Limb (tissue), 2 donors: ENCODE measurements around the gene PAPLN.
A peak's percentile ranks its signal among the peaks of the same experiment; 100 is the strongest.

Experiments
- DNase-seq, 2 donors: peaks; one replicate each; pipeline ENCODE4 v3.0.0-alpha.2; 2016; ENCODE audit errors: extremely low spot score in 2 of 2

The PAPLN gene

GRCh38 chr14:73227812-73228781 lies 9.2 kb upstream of the PAPLN start:
- DNase-seq = peak; percentile 78 to 83

GRCh38 chr14:73230051-73230450 lies 7.3 kb upstream of the PAPLN start:
- DNase-seq = no peak

GRCh38 chr14:73231981-73232851 lies 5.1 kb upstream of the PAPLN start:
- peak in 1 of 2 donors; percentile 34 for DNase-seq

GRCh38 chr14:73232984-73233383 lies 4.3 kb upstream of the PAPLN start:
- no peak for DNase-seq

- DNase-seq = no peak
Observed at GRCh38 chr14:73233564-73233963, 3.7 kb upstream of the PAPLN start.

GRCh38 chr14:73234029-73234428 lies 3.3 kb upstream of the PAPLN start:
- DNase-seq = no peak

- no peak for DNase-seq
Observed at GRCh38 chr14:73234586-73235394, 2.5 kb upstream of the PAPLN start.

- DNase-seq = no peak
Observed at GRCh38 chr14:73235531-73236155, 1.7 kb upstream of the PAPLN start.

- DNase-seq = no peak
Observed at GRCh38 chr14:73236157-73236556, 1.1 kb upstream of the PAPLN start.

- no peak for DNase-seq
Observed at GRCh38 chr14:73236752-73237218, 521 bp upstream of the PAPLN start.

- peak in 1 of 2 donors; percentile 34 for DNase-seq
Observed at GRCh38 chr14:73237786-73238423, 599 bp downstream of the PAPLN start.

GRCh38 chr14:73238424-73238852 lies 1.1 kb downstream of the PAPLN start:
- DNase-seq = no peak

- peak in 1 of 2 donors; percentile 23 for DNase-seq
Observed at GRCh38 chr14:73238941-73239340, 1.6 kb downstream of the PAPLN start.

- DNase-seq = peak in 1 of 2 donors; percentile 41
Observed at GRCh38 chr14:73239393-73240241, 2.3 kb downstream of the PAPLN start.

GRCh38 chr14:73240816-73241480 lies 3.6 kb downstream of the PAPLN start:
- peak in 1 of 2 donors; percentile 23 for DNase-seq

- DNase-seq = no peak
Observed at GRCh38 chr14:73241481-73242165, 4.3 kb downstream of the PAPLN start.

GRCh38 chr14:73242357-73242901 lies 5.1 kb downstream of the PAPLN start:
- DNase-seq = no peak

- no peak for DNase-seq
Observed at GRCh38 chr14:73243341-73243740, 6.0 kb downstream of the PAPLN start.
